HS-5 (cell line): Measurements from ENCODE around the gene DOK7.
"Not testable (repeated sequence)": the region's sequence is repeated elsewhere in the genome, so short reads cannot be mapped to it uniquely, and the experiment has no call there.

Experiments used
- DNase-seq: peaks from one replicate; pipeline ENCODE4 v3.0.0-alpha.2; 2012; ENCODE audit warnings: low read depth

DOK7 gene

GRCh38 chr4:3442959-3443749, 20.0 kb upstream of the DOK7 start:
- no peak for DNase-seq

- DNase-seq, result no peak
Measured at GRCh38 chr4:3443750-3444309, 19.3 kb upstream of the DOK7 start.

- DNase-seq, result no peak
Measured at GRCh38 chr4:3444351-3445110, 18.6 kb upstream of the DOK7 start.

- DNase-seq, result no peak
Measured at GRCh38 chr4:3445111-3445820, 17.8 kb upstream of the DOK7 start.

- no peak for DNase-seq
Measured at GRCh38 chr4:3445829-3446545, 17.1 kb upstream of the DOK7 start.

- no peak for DNase-seq
Measured at GRCh38 chr4:3446631-3447320, 16.3 kb upstream of the DOK7 start.

GRCh38 chr4:3447431-3448395, 15.4 kb upstream of the DOK7 start:
- no peak for DNase-seq

GRCh38 chr4:3449047-3449573, 14.0 kb upstream of the DOK7 start:
- no peak for DNase-seq

GRCh38 chr4:3449574-3450534, 13.3 kb upstream of the DOK7 start:
- no peak for DNase-seq

GRCh38 chr4:3450643-3451042, 12.5 kb upstream of the DOK7 start:
- DNase-seq, result no peak

- peak; percentile 14 for DNase-seq
Measured at GRCh38 chr4:3451956-3452355, 11.2 kb upstream of the DOK7 start.

- no peak for DNase-seq
Measured at GRCh38 chr4:3452376-3452775, 10.7 kb upstream of the DOK7 start.

- DNase-seq, result not testable (repeated sequence)
Measured at GRCh38 chr4:3455596-3455995, 7.5 kb upstream of the DOK7 start.

- no peak for DNase-seq
Measured at GRCh38 chr4:3458371-3458770, 4.7 kb upstream of the DOK7 start.

- DNase-seq, result not testable (repeated sequence)
Measured at GRCh38 chr4:3459156-3459555, 4.0 kb upstream of the DOK7 start.

GRCh38 chr4:3460926-3461325, 2.2 kb upstream of the DOK7 start:
- DNase-seq, result no peak

- DNase-seq, result no peak
Measured at GRCh38 chr4:3461515-3462291, 1.4 kb upstream of the DOK7 start.

GRCh38 chr4:3462321-3462789, 751 bp upstream of the DOK7 start:
- no peak for DNase-seq
